Measurements from ENCODE around the gene CDC14A. TPM values are rescaled to one million over a fixed set of nuclear protein-coding genes. Genes with fewer than 3 reads are reported as not detected.

Gene CDC14A
- polyA plus RNA-seq, 1 of the 3 experiments (the other 2 are of a cell fraction) = 2.2 TPM

DNA sequence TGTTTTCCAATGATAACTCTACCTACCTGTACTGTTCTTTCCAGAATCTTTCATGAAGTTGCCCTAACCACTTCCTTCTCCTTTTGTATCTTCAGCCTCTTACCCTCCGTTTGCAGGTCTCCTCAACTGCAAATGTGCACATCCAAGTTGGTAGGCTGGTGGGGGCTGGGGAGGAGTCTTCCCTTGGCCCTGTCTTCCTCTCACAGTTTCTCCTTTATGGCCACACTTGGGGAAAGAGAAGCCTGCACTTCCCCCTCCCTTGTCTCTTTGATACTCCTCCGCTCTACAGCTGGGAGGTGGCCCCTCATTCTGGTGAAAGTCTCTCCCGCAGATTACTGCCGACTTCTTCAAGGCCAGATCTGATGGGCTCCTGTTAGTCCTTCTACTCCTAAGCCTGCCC is 158.8 kb downstream of the CDC14A start:
- ChIA-PET POLR2A (no interaction called here), CTCF (interaction anchor here (1.0 to 1.1 kb wide), 2 partner anchors 27 to 41 kb away, joined by 3 to 4 read pairs; partner anchors contain the start of gene GPR88)
- no peaks in the 10 kb centered on the region for H3K27me3 ChIP-seq (ENCODE audit: insufficient read depth)
- H4K20me1 ChIP-seq (ENCODE audit: insufficient read depth) = no peaks in the 10 kb centered on the region
- H3K9me2 ChIP-seq = no peaks in the 10 kb centered on the region
- no peaks in the 10 kb centered on the region for H3K79me2 ChIP-seq (ENCODE audit: insufficient read depth)
- H3K4me3 ChIP-seq (ENCODE audit: low read depth in 2 of 2, low read length in 1 of 2) = no peak overlapping the region
- peaks cover 0 to 6% of the 10 kb centered on the region in 2 experiments; a peak in 2 of 4 replicates for H3K4me1 ChIP-seq (ENCODE audit: control insufficient read depth in 1 of 2, insufficient read depth in 2 of 2, low read depth in 1 of 2, low read length in 1 of 2)
- peak overlapping the region in 1 of 2 experiments; percentile 74; a peak in 2 of 4 replicates for H3K27ac ChIP-seq (ENCODE audit: low read depth in 2 of 2, low read length in 1 of 2)
- WGBS (ENCODE audit: low lambda C conversion rate) = 80% methylated on average over 4 of the region's 4 CpGs
- peaks cover 0 to 2% of the 10 kb centered on the region in 2 experiments for H3K36me3 ChIP-seq (replicated peaks in 1 of 2; ENCODE audit: control insufficient read depth in 1 of 2, insufficient read depth in 2 of 2, low read length in 1 of 2)
- no peak overlapping the region for H2AFZ ChIP-seq (ENCODE audit: low read depth)
- H3K4me2 ChIP-seq = no peak overlapping the region
- no peak overlapping the region for H3K9ac ChIP-seq
- H3F3A ChIP-seq (replicated peaks; ENCODE audit: insufficient read depth) = no peaks in the 10 kb centered on the region
- H3K9me3 ChIP-seq = no peaks in the 10 kb centered on the region
- no peak for DNase-seq
- TF ChIP-seq POLR2AphosphoS5 (IDR thresholded peaks at IDR 0.05; ENCODE audit: low read depth, low read length) = no peak
- no peak for TF ChIP-seq EP300 (IDR thresholded peaks at IDR 0.05; ENCODE audit: borderline replicate concordance in 1 of 2, low read depth in 1 of 2, low read length in 1 of 2)
- TF ChIP-seq, protein P1, sequence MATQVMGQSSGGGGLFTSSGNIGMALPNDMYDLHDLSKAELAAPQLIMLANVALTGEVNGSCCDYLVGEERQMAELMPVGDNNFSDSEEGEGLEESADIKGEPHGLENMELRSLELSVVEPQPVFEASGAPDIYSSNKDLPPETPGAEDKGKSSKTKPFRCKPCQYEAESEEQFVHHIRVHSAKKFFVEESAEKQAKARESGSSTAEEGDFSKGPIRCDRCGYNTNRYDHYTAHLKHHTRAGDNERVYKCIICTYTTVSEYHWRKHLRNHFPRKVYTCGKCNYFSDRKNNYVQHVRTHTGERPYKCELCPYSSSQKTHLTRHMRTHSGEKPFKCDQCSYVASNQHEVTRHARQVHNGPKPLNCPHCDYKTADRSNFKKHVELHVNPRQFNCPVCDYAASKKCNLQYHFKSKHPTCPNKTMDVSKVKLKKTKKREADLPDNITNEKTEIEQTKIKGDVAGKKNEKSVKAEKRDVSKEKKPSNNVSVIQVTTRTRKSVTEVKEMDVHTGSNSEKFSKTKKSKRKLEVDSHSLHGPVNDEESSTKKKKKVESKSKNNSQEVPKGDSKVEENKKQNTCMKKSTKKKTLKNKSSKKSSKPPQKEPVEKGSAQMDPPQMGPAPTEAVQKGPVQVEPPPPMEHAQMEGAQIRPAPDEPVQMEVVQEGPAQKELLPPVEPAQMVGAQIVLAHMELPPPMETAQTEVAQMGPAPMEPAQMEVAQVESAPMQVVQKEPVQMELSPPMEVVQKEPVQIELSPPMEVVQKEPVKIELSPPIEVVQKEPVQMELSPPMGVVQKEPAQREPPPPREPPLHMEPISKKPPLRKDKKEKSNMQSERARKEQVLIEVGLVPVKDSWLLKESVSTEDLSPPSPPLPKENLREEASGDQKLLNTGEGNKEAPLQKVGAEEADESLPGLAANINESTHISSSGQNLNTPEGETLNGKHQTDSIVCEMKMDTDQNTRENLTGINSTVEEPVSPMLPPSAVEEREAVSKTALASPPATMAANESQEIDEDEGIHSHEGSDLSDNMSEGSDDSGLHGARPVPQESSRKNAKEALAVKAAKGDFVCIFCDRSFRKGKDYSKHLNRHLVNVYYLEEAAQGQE (IDR thresholded peaks at IDR 0.05; ENCODE audit: low read depth, low read length) = no peak
- no peak for TF ChIP-seq RFX5 (IDR thresholded peaks at IDR 0.05; ENCODE audit: low read length)
- TF ChIP-seq FOXJ3 (CRISPR knock-in tag; IDR thresholded peaks at IDR 0.05) = no peak
- TF ChIP-seq, protein P2, sequence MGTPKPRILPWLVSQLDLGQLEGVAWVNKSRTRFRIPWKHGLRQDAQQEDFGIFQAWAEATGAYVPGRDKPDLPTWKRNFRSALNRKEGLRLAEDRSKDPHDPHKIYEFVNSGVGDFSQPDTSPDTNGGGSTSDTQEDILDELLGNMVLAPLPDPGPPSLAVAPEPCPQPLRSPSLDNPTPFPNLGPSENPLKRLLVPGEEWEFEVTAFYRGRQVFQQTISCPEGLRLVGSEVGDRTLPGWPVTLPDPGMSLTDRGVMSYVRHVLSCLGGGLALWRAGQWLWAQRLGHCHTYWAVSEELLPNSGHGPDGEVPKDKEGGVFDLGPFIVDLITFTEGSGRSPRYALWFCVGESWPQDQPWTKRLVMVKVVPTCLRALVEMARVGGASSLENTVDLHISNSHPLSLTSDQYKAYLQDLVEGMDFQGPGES (IDR thresholded peaks at IDR 0.05; ENCODE audit: low read depth, low read length) = no peak
- no peak for TF ChIP-seq NFIC (IDR thresholded peaks at IDR 0.05; ENCODE audit: borderline replicate concordance)
- no peak for TF ChIP-seq FOSL2 (IDR thresholded peaks at IDR 0.05; ENCODE audit: borderline replicate concordance, low read depth)
- no peak for TF ChIP-seq NRF1 (IDR thresholded peaks at IDR 0.05; ENCODE audit: low read depth, low read length)

DNA sequence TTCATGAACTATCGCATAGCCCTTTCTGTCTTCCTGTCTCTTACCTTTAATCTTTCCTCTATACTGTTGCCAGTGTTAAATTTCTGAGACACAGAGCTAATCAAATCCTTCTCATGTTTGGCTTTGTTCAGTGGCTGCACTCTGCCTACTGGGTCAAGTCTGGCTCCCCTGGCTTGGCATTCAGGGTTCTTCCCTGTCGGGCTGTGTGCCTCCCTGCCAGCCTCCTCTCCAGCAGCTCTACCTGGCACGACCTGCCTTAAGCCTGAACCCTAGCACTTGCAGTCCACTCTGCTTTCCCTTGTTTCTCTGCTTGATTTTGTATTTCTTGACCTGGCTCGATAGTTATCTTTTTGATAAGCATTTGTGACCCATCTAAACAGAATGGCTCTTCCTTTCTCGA is 159.5 kb downstream of the CDC14A start:
- peaks cover 0 to 6% of the 10 kb centered on the region in 2 experiments; a peak in 2 of 4 replicates for H3K4me1 ChIP-seq (ENCODE audit: control insufficient read depth in 1 of 2, insufficient read depth in 2 of 2, low read depth in 1 of 2, low read length in 1 of 2)
- peaks cover 0 to 2% of the 10 kb centered on the region in 2 experiments for H3K36me3 ChIP-seq (replicated peaks in 1 of 2; ENCODE audit: control insufficient read depth in 1 of 2, insufficient read depth in 2 of 2, low read length in 1 of 2)
- no peaks in the 10 kb centered on the region for H3K9me2 ChIP-seq
- H3K9ac ChIP-seq = no peak overlapping the region
- no peak overlapping the region for H2AFZ ChIP-seq (ENCODE audit: low read depth)
- WGBS (ENCODE audit: low lambda C conversion rate) = 92% methylated on average over 5 of the region's 5 CpGs
- CTCF ChIA-PET = interaction anchor here (0.6 to 1.4 kb wide), 5 partner anchors 18 to 56 kb away, joined by 3 to 4 read pairs (median 3); partner anchors contain the start of gene GPR88
- H3K9me3 ChIP-seq = no peaks in the 10 kb centered on the region
- H3K79me2 ChIP-seq (ENCODE audit: insufficient read depth) = no peaks in the 10 kb centered on the region
- H3K4me2 ChIP-seq = no peak overlapping the region
- no peak for DNase-seq
- H3F3A ChIP-seq (replicated peaks; ENCODE audit: insufficient read depth) = no peaks in the 10 kb centered on the region
- no peaks in the 10 kb centered on the region for H4K20me1 ChIP-seq (ENCODE audit: insufficient read depth)
- POLR2A ChIA-PET = no interaction called here
- TF ChIP-seq TAF1 (IDR thresholded peaks at IDR 0.05; ENCODE audit: borderline replicate concordance, low read depth, low read length) = no peak
- H3K4me3 ChIP-seq (ENCODE audit: low read depth in 2 of 2, low read length in 1 of 2) = no peak overlapping the region
- H3K27ac ChIP-seq (ENCODE audit: low read depth in 2 of 2, low read length in 1 of 2) = no peak overlapping the region; a peak in 1 of 4 replicates
- H3K27me3 ChIP-seq (ENCODE audit: insufficient read depth) = no peaks in the 10 kb centered on the region

Data from SK-N-SH (cell line).